Lung (tissue), 12 donors: ENCODE results near the gene SIRPG. TPM values are rescaled to one million over a fixed set of nuclear protein-coding genes. Genes with fewer than 3 reads are reported as not detected.

Source experiments
- ATAC-seq: fragments of 200-7000 bp; cut with Tn5 transposase; one replicate; pipeline ENCODE4 v1.9.1; 2020; ENCODE audit warnings: moderate number of reproducible peaks; ENCODE audit not compliant: insufficient read depth, low FRiP score
- DNase-seq, 3 donors: peaks; one replicate each; pipeline ENCODE4 v3.0.0-alpha.2; 2013 to 2017
- H3K27ac ChIP-seq, 2 donors: one replicate each; pipeline ENCODE4 v1.5.1; 2013; ENCODE audit warnings: mild to moderate bottlenecking in 2 of 2, moderate library complexity in 2 of 2, control low read depth in 1 of 2, inconsistent platforms in 1 of 2, low read depth in 1 of 2, low read length in 1 of 2
- H3K27me3 ChIP-seq, 3 donors: one replicate each; pipeline ENCODE4 v1.5.1; 2013; ENCODE audit warnings: low read length in 2 of 3; ENCODE audit not compliant: control insufficient read depth in 3 of 3, insufficient read depth in 3 of 3
- H3K36me3 ChIP-seq, 4 donors: one replicate each; pipeline ENCODE4 v1.5.1; 2013; ENCODE audit warnings: low read length in 4 of 4, mild to moderate bottlenecking in 1 of 4, moderate library complexity in 1 of 4; ENCODE audit not compliant: control insufficient read depth in 4 of 4, insufficient read depth in 4 of 4
- H3K4me1 ChIP-seq, 5 donors: one replicate each; pipeline ENCODE4 v1.5.1; 2013; ENCODE audit warnings: low read length in 5 of 5, mild to moderate bottlenecking in 2 of 5, moderate library complexity in 1 of 5; ENCODE audit not compliant: control insufficient read depth in 5 of 5, insufficient read depth in 5 of 5
- H3K4me3 ChIP-seq: one replicate; pipeline ENCODE4 v1.5.1; 2013; ENCODE audit warnings: mild to moderate bottlenecking, control low read depth, moderate library complexity
- H3K9ac ChIP-seq, 2 donors: one replicate each; pipeline ENCODE4 v1.5.1; 2013; ENCODE audit warnings: low read length in 2 of 2, control low read depth in 1 of 2; ENCODE audit not compliant: insufficient read depth in 1 of 2
- H3K9me3 ChIP-seq, 4 donors: one replicate each; pipeline ENCODE4 v1.5.1; 2013; ENCODE audit warnings: low read length in 3 of 4, mild to moderate bottlenecking in 1 of 4, moderate library complexity in 1 of 4; ENCODE audit not compliant: control insufficient read depth in 4 of 4, insufficient read depth in 3 of 4
- CTCF ChIP-seq: IDR thresholded peaks from 2 replicates; pipeline ENCODE4 v1.5.1; 2012; ENCODE audit warnings: mild to moderate bottlenecking; ENCODE audit errors: control extremely low read depth, extremely low read depth
- WGBS, 2 donors: extraction: QIAGEN DNeasy Blood & Tissue Kit; methylation state at CpG; one replicate each; pipeline ENCODE4 v1.1.7; 2013; 5-methylcytosine and 5-hydroxymethylcytosine counted together
- polyA plus RNA-seq, 2 donors: library from polyadenylated mRNA; stranded (reverse); fragments of 200-250 nt; gene quantifications; one replicate each; pipeline ENCODE4 v1.2.1, GENCODE V29; 2013
- total RNA-seq, 2 donors: library from RNA; depleted of rRNA in 1 of 2; stranded (reverse); fragments of >200 nt in 1 of 2; gene quantifications; one replicate each; pipeline ENCODE4 v1.2.1, GENCODE V29; 2014 to 2021
- donor health status: control.
- donor health status: control.
- donor health status: Bipolar disorder and iron deficiency.
- donor health status: healthy.
- donor health status: DM: yes; HTN: yes; CAD: no.

SIRPG gene
- total and polyA plus RNA-seq, 4 donors = 0.28 to 1.8 (median 0.76) TPM

GRCh38 chr20:1625083-1625690, 32.4 kb downstream of the SIRPG start:
- peaks cover 0 to 19% (median 0%) of the 10 kb centered on the region in 3 donors for H3K27me3 ChIP-seq
- H3K4me1 ChIP-seq = peaks cover 0 to 4% (median 0%) of the 10 kb centered on the region in 5 donors
- no peak overlapping the region for H3K4me3 ChIP-seq
- H3K9me3 ChIP-seq = no peaks in the 10 kb centered on the region
- ATAC-seq (no peak), DNase-seq (no peak)
- H3K9ac ChIP-seq = no peak overlapping the region
- no peaks in the 10 kb centered on the region for H3K36me3 ChIP-seq
- no peak for TF ChIP-seq CTCF
- 68 to 75% methylated on average over 2 of the region's 2 CpGs for WGBS, 2 donors
- H3K27ac ChIP-seq = no peak overlapping the region

GRCh38 chr20:1623501-1624205, 33.9 kb downstream of the SIRPG start:
- 82 to 85% methylated on average over 14 of the region's 14 CpGs for WGBS, 2 donors
- no peak for ATAC-seq
- H3K4me1 ChIP-seq = peaks cover 0 to 4% (median 0%) of the 10 kb centered on the region in 5 donors

GRCh38 chr20:1622450-1622849, 35.1 kb downstream of the SIRPG start:
- peaks cover 0 to 4% (median 0%) of the 10 kb centered on the region in 5 donors for H3K4me1 ChIP-seq
- H3K9me3 ChIP-seq = peaks cover 0 to 6% (median 0%) of the 10 kb centered on the region in 4 donors
- ATAC-seq (no peak), DNase-seq (no peak)
- 3 to 6% methylated on average over 1 of the region's 1 CpG for WGBS, 2 donors
- H3K36me3 ChIP-seq = no peaks in the 10 kb centered on the region
- peaks cover 0 to 9% (median 0%) of the 10 kb centered on the region in 3 donors for H3K27me3 ChIP-seq
- no peak overlapping the region for H3K27ac ChIP-seq
- TF ChIP-seq CTCF = no peak
- H3K4me3 ChIP-seq = no peak overlapping the region
- no peak overlapping the region for H3K9ac ChIP-seq

More at GRCh38 chr20:1623501-1624205, 33.9 kb downstream of the SIRPG start:
- Histone ChIP-seq H3K9ac (no peak overlapping the region), H3K27me3 (peaks cover 0 to 16% (median 0%) of the 10 kb centered on the region in 3 donors), H3K4me3 (no peak overlapping the region), H3K9me3 (peaks cover 0 to 4% (median 0%) of the 10 kb centered on the region in 4 donors), H3K27ac (no peak overlapping the region), H3K36me3 (no peaks in the 10 kb centered on the region)
- no peak for TF ChIP-seq CTCF
- no peak for DNase-seq
